RWPE2 (cell line): Measurements from ENCODE around the gene ITGB7.
A peak's percentile ranks its signal among the peaks of the same experiment; 100 is the strongest.

Experiments used
- ATAC-seq: fragments of 200-7000 bp; cut with Tn5 transposase; 3 replicates; pipeline ENCODE4 v1.9.1; 2021; ENCODE audit warnings: low read depth
- DNase-seq: peaks from one replicate; pipeline ENCODE4 v3.0.0-alpha.2; 2020; ENCODE audit warnings: low spot score
- H3K27ac ChIP-seq: fragments of 450-650 bp; 2 replicates; pipeline ENCODE4 v1.5.1; 2017; ENCODE audit warnings: mild to moderate bottlenecking; ENCODE audit not compliant: poor library complexity, severe bottlenecking
- H3K27me3 ChIP-seq: fragments of 250-450 bp; sonication (Bioruptor Pico); 2 replicates; pipeline ENCODE4 v1.5.1; 2021; ENCODE audit warnings: mild to moderate bottlenecking, moderate library complexity; ENCODE audit not compliant: insufficient read depth, poor library complexity, severe bottlenecking
- H3K36me3 ChIP-seq: fragments of 250-450 bp; sonication (Bioruptor Pico); 2 replicates; pipeline ENCODE4 v1.5.1; 2020; ENCODE audit warnings: low read depth, mild to moderate bottlenecking, moderate library complexity
- H3K4me1 ChIP-seq: fragments of 250-450 bp; sonication (Bioruptor Pico); 2 replicates; pipeline ENCODE4 v1.5.1; 2021; ENCODE audit warnings: mild to moderate bottlenecking, moderate library complexity; ENCODE audit not compliant: insufficient read depth, poor library complexity, severe bottlenecking
- H3K4me3 ChIP-seq: fragments of 250-450 bp; sonication (Bioruptor Pico); 2 replicates; pipeline ENCODE4 v1.5.1; 2021; ENCODE audit warnings: mild to moderate bottlenecking, moderate library complexity; ENCODE audit not compliant: severe bottlenecking
- H3K9me3 ChIP-seq: fragments of 250-450 bp; sonication (Bioruptor Pico); 2 replicates; pipeline ENCODE4 v1.5.1; 2021; ENCODE audit warnings: mild to moderate bottlenecking, moderate library complexity; ENCODE audit not compliant: severe bottlenecking
- CTCF ChIP-seq: fragments of 450-650 bp; IDR thresholded peaks from one replicate; pipeline ENCODE4 v1.5.1; 2017; ENCODE audit warnings: mild to moderate bottlenecking, moderate library complexity; ENCODE audit not compliant: poor library complexity, severe bottlenecking

Gene ITGB7

DNA sequence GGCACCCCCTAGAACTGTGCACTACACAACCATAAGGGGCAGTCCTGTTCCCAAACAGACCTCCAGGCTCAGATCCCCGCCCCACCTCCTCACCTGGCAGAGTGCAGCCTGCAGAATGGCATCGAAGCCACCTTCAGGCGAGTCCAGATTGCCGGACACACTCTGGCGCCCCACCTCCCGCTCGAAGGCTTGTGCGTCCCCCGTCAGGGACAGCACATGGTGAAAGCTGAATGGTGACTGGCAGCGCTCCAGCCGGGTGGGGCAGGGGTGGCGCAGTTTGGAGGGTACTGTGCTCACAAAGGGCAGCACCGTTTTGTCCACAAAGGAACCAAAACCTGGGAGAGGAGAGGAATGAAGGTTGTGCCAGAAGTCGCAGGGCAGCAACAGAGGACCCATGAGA, 10.6 kb downstream of the ITGB7 start:
- no peaks in the 10 kb centered on the region for H3K9me3 ChIP-seq
- TF ChIP-seq CTCF = no peak

DNA sequence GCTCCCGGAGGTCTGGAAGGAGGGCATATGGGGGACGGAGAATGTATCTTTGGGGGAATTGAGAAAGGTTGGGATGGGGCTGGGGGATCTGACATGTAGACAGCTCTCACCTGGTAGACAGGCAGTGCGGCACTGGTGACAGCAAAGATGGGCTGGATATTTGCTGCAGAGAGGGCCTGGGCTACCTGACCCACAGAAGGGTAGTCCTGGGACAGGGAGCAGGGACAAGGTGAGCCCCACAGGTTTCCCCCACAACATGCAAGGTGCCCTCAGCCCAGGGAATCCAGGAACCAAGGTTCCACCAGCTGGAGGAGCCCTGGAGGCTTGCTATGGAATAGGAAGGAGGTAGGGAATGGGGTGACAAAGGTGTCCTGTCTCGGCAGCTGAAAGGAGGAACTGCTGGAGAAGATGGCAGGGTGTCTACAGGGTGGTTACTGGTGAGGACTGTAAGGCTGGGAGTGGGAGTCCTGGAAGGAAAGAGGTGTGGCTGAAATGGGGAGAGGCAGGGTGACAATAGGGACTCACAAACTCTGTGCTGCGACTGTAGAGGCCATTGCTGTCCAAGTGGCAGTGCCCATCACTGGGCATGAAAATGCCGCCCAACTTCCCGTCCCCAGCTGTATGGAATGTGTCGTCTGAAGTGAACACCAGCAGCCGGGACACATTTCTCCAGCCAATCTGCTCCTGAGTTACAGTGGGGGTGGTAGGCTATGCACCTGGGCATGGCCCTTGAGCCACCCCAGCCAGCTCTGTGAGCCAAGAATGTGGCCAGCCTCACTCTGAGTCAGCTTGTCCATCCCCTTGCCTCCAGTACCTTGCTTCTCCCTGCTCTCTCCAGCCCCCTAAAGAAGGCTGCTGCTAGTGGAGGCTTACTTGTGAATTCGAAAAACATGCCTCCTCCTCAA, 11.3 kb downstream of the ITGB7 start:
- no peaks in the 10 kb centered on the region for H3K9me3 ChIP-seq
- DNase-seq (no peak), ATAC-seq (peak; percentile 36; the same call in 2 of the 3 replicates)
- no peak for TF ChIP-seq CTCF
- H3K27me3 ChIP-seq = no peaks in the 10 kb centered on the region
- no peaks in the 10 kb centered on the region for H3K4me1 ChIP-seq
- no peak overlapping the region for H3K27ac ChIP-seq
- peaks cover 4% of the 10 kb centered on the region; the same call in 1 of the 2 replicates for H3K36me3 ChIP-seq
- H3K4me3 ChIP-seq = no peak overlapping the region

More for the DNA sequence above, 10.6 kb downstream of the ITGB7 start:
- DNase-seq = no peak
- Histone ChIP-seq H3K27ac (no peak overlapping the region), H3K4me3 (no peak overlapping the region), H3K27me3 (no peaks in the 10 kb centered on the region), H3K36me3 (no peaks in the 10 kb centered on the region), H3K4me1 (no peaks in the 10 kb centered on the region)
- ATAC-seq = peak; percentile 15; the same call in 1 of the 3 replicates

GRCh38 chr12:53194973-53195372, 12.1 kb downstream of the ITGB7 start:
- no peak for TF ChIP-seq CTCF
- no peaks in the 10 kb centered on the region for H3K4me1 ChIP-seq
- H3K27me3 ChIP-seq = no peaks in the 10 kb centered on the region
- no peak overlapping the region for H3K4me3 ChIP-seq
- DNase-seq (no peak), ATAC-seq (no peak)
- no peaks in the 10 kb centered on the region for H3K9me3 ChIP-seq
- H3K36me3 ChIP-seq = peaks cover 5% of the 10 kb centered on the region; the same call in 1 of the 2 replicates
- no peak overlapping the region for H3K27ac ChIP-seq

- ATAC-seq (no peak), DNase-seq (no peak)
- Histone ChIP-seq H3K4me3 (no peak overlapping the region), H3K36me3 (peaks cover 5% of the 10 kb centered on the region; the same call in 1 of the 2 replicates), H3K27ac (no peak overlapping the region), H3K27me3 (no peaks in the 10 kb centered on the region), H3K9me3 (no peaks in the 10 kb centered on the region), H3K4me1 (no peaks in the 10 kb centered on the region)
- TF ChIP-seq CTCF = no peak
Observed at GRCh38 chr12:53193985-53194716, 12.9 kb downstream of the ITGB7 start.
